Measurements from ENCODE around the gene PLCG2.

Gene PLCG2

DNA sequence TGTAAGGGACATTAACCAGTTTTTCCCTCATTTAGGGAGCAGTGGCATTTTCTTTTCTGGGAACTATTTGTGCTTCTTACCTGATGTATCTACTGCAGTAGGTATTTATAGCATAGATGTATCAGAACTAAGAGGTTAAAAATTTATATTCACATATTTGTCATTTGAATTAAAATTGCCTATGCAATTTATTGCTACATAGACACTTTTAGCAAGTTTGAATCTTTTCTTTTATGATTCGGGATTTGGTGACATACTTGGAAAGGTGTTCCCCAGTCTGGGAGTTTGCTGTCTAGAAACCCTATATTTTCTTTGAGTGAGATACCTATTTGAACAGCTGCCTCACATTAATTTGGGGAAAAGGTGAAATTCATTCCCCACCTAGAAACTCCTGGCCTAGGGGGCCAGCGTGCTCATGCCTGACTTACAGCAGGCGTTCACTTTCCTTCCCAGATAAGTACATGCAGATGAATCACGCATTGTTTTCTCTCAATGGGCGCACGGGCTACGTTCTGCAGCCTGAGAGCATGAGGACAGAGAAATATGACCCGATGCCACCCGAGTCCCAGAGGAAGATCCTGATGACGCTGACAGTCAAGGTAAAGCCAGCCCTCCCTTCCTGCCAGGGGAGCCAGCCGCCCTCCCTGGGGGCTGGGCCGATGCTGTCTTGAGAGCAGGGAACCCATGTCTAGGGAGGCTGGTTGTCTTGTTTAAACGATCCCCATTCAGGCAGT is 158.4 kb downstream of the PLCG2 start:
- no peak for DNase-seq (ENCODE audit: low read depth)
- TF ChIP-seq, protein P1, sequence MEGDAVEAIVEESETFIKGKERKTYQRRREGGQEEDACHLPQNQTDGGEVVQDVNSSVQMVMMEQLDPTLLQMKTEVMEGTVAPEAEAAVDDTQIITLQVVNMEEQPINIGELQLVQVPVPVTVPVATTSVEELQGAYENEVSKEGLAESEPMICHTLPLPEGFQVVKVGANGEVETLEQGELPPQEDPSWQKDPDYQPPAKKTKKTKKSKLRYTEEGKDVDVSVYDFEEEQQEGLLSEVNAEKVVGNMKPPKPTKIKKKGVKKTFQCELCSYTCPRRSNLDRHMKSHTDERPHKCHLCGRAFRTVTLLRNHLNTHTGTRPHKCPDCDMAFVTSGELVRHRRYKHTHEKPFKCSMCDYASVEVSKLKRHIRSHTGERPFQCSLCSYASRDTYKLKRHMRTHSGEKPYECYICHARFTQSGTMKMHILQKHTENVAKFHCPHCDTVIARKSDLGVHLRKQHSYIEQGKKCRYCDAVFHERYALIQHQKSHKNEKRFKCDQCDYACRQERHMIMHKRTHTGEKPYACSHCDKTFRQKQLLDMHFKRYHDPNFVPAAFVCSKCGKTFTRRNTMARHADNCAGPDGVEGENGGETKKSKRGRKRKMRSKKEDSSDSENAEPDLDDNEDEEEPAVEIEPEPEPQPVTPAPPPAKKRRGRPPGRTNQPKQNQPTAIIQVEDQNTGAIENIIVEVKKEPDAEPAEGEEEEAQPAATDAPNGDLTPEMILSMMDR (IDR thresholded peaks at IDR 0.05; ENCODE audit: insufficient read depth, low read depth, low read length, missing control alignments) = no peak
- H3K4me3 ChIP-seq (ENCODE audit: low read depth, low read length) = no peak overlapping the region

- TF ChIP-seq, protein P1 (IDR thresholded peaks at IDR 0.05; ENCODE audit: insufficient read depth, low read depth, low read length, missing control alignments) = no peak
- H3K4me3 ChIP-seq (ENCODE audit: low read depth, low read length) = no peak overlapping the region
- no peak for DNase-seq (ENCODE audit: low read depth)
Measured at GRCh38 chr16:81938326-81939163, 159.5 kb downstream of the PLCG2 start.

DNA sequence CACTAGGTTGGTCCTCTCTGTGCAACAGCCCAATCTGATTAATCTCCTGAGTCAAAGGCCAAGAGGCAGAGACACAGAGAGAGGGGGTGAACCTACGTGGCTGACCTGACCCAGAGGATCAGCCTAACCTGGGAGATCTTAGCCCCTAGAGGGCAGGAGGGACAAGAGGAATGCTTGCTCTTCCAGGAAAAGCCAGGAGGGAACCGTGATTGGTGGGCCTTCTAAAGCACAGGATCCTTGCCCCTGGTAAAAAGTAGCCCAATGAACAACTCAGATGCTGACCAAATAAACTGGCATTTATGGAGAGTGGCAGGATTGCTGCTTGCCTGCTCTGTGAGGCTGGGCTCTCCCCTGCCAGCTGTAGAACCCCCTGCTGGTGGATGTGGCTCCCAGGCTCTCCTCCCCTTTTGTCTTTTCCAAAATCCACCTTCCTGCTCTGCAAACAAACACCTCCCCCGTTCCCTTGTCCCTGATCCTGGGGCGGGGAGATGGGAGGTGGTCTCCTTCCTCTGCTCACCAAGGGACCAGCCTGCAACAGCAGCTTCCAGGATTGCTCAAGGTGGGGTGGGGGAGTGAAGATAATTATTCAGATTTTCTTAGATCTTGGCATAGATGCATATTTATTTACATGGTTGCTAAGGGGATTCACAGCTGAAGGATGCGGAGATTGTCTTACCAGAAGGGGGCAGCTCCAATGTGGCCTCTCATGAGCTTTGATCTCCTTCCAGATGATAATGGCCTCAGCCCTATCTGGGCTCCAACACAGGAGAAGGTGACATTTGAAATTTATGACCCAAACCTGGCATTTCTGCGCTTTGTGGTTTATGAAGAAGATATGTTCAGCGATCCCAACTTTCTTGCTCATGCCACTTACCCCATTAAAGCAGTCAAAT is 160.3 kb downstream of the PLCG2 start:
- TF ChIP-seq, protein P1 (IDR thresholded peaks at IDR 0.05; ENCODE audit: insufficient read depth, low read depth, low read length, missing control alignments) = no peak
- DNase-seq (ENCODE audit: low read depth) = no peak
- no peak overlapping the region for H3K4me3 ChIP-seq (ENCODE audit: low read depth, low read length)

DNA sequence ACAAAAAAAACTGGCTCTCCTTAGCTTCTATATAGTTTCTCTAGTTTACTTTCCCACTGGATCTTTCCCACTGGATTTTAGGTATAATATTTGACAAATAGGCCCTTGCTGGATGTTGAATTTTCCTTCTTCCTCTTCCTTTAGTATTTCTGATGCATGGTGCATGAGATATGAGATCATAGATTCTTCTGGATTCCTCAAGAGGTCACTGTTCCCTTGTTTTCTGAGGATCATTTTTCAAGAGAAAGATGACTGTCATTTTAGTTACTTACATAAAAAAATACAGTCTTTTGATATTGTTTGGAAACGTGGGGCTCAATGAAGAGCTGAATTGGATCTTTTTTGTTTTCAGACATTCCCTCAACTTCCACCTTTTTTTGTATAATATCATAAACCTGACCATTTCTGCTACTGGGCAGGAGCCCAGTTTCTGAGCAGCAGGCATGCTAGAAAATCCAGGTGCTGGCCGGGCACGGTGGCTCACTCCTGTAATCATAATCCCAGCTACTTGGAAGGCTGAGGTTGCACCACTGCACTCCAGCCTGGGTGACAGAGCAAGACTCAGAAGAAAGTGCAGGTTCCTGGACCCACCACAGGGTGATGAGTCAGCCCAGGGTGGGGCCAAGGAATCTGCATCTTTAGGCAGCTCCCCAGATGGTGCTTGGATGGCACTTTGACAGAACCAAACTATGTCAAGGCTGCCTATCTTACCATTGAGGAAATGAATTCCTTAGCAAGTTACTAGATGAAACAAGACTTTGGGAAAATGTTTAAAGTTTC is 161.9 kb downstream of the PLCG2 start:
- TF ChIP-seq, protein P1 (IDR thresholded peaks at IDR 0.05; ENCODE audit: insufficient read depth, low read depth, low read length, missing control alignments) = no peak
- DNase-seq (ENCODE audit: low read depth) = no peak
- H3K4me3 ChIP-seq (ENCODE audit: low read depth, low read length) = no peak overlapping the region

DNA sequence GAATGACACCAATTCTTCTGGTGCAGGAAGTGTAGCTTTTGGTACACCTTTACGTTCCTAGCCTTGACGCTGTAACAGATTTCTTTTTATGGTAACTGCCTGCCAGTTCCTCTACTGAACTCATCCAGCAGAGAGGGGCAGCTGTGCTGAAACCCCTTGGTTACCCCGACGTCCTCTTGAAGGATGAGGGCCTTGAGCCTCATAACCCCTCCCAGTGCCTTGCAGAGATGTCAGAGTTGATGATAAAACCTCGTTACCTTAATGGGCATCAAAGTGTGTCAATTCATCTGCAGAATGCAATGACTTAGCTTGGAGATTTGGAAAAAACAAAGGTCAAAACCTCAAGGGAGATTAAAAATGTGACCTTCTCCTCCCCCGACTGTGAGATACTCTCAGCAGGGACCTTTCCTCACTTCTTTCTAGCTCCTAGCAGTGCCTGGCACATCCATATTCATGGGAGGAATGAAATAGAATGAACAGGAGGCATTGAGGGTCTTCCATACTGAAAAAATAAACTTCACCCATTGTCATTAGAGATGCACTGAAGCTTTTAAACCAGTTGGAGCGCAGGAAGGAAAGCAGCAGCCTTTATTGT is 163.0 kb downstream of the PLCG2 start:
- TF ChIP-seq, protein P1 (IDR thresholded peaks at IDR 0.05; ENCODE audit: insufficient read depth, low read depth, low read length, missing control alignments) = no peak
- no peak for DNase-seq (ENCODE audit: low read depth)
- H3K4me3 ChIP-seq (ENCODE audit: low read depth, low read length) = no peak overlapping the region

DNA sequence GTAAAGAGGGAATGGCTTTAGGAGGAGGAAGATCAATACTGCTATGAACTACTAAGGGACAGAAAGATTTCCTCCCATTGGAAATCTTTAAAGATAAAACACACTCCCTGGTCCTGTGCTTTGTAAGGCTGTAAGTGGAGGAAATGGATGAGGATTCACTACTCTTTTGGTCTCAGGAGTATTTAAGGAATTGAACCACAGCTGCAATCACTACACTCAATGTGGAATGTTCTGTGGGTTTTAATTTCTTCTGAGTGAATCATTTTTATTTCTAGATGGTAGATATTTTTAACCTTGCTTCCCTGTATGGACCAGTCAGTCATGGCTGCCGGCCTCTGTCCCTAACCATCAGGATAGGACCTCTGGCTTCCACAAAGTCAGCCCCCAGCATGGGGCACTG is 166.6 kb downstream of the PLCG2 start:
- TF ChIP-seq, protein P1 (IDR thresholded peaks at IDR 0.05; ENCODE audit: insufficient read depth, low read depth, low read length, missing control alignments) = no peak
- H3K4me3 ChIP-seq (ENCODE audit: low read depth, low read length) = no peak overlapping the region
- DNase-seq (ENCODE audit: low read depth) = no peak
